ENCODE measurements around the gene TNK1. TPM values are rescaled to one million over a fixed set of nuclear protein-coding genes. Genes with fewer than 3 reads are reported as not detected.

Gene TNK1
- total and polyA plus RNA-seq, 9 of the 15 experiments (the other 6 are each of a cell fraction or from before 2014, with no cell fraction given) = 0.28 to 5.2 (median 2.1) TPM

DNA sequence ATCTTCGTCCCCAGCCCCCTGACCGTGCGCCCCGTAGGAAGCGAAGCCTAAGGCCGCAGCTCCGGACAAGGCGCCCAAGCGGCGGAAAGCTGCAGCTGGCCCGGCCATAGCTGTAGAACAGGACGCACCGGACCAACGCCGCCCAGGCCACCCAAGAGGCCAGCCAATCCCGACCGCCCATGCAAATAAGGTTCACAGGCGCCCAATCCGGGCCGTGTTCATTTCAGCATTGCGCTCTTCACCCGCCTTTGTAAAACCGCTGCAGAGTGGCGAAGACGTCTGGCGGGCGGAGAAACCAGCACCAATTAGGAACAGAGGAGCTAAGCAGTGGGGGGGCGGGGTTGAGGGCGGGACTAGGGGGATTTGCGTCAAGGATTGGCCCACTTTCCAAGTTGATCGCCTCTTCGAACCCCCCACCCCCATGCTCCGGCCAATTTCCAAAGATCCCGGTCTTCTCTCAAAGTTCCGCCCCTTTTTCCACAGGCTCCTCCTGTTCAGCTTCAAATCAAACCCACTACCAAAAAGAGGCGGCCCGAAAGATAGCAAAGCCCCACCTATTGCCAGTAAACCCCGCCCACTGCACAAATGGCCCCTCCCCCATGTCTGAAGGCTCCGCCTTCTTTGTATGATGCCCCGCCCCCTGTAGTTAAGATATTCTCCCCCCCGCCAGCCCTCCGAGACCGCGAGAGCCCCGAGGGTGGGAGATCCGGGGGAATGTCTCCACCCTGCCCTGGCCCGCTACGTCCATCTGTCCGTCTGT is 23.3 kb downstream of the TNK1 start, which contains the start of gene TMEM256 (continued):
- no peak for TF ChIP-seq RBM22 (IDR thresholded peaks at IDR 0.05; ENCODE audit: low read depth, low read length, poor library complexity, severe bottlenecking)
- no peak for TF ChIP-seq SIRT6 (IDR thresholded peaks at IDR 0.05; ENCODE audit: low read depth, low read length)
- no peak for TF ChIP-seq ZNF121 (CRISPR knock-in tag; conservative IDR thresholded peaks at IDR 0.05)
- TF ChIP-seq THRA (IDR thresholded peaks at IDR 0.05) = no peak
- TF ChIP-seq, protein P1, sequence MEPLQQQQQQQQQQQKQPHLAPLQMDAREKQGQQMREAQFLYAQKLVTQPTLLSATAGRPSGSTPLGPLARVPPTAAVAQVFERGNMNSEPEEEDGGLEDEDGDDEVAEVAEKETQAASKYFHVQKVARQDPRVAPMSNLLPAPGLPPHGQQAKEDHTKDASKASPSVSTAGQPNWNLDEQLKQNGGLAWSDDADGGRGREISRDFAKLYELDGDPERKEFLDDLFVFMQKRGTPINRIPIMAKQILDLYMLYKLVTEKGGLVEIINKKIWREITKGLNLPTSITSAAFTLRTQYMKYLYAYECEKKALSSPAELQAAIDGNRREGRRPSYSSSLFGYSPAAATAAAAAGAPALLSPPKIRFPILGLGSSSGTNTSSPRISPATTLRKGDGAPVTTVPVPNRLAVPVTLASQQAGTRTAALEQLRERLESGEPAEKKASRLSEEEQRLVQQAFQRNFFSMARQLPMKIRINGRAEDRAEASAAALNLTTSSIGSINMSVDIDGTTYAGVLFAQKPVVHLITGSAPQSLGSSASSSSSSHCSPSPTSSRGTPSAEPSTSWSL (CRISPR knock-in tag; IDR thresholded peaks at IDR 0.05; ENCODE audit: borderline replicate concordance) = no peak
- TF ChIP-seq, protein P2, sequence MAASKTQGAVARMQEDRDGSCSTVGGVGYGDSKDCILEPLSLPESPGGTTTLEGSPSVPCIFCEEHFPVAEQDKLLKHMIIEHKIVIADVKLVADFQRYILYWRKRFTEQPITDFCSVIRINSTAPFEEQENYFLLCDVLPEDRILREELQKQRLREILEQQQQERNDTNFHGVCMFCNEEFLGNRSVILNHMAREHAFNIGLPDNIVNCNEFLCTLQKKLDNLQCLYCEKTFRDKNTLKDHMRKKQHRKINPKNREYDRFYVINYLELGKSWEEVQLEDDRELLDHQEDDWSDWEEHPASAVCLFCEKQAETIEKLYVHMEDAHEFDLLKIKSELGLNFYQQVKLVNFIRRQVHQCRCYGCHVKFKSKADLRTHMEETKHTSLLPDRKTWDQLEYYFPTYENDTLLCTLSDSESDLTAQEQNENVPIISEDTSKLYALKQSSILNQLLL (CRISPR knock-in tag; IDR thresholded peaks at IDR 0.05; ENCODE audit: borderline replicate concordance) = no peak
- TF ChIP-seq RBM15 (IDR thresholded peaks at IDR 0.05; ENCODE audit: insufficient read depth, low read length) = no peak
- TF ChIP-seq NFIX (CRISPR knock-in tag; IDR thresholded peaks at IDR 0.05; ENCODE audit: low read depth) = no peak
- no peak for TF ChIP-seq CBFA2T2 (conservative IDR thresholded peaks at IDR 0.05)
- TF ChIP-seq NR2F6 (CRISPR knock-in tag; IDR thresholded peaks at IDR 0.05) = no peak
- TF ChIP-seq ZNF274 (IDR thresholded peaks at IDR 0.05; ENCODE audit: borderline replicate concordance, low read depth, low read length) = no peak
- TF ChIP-seq AFF4 (CRISPR knock-in tag; IDR thresholded peaks at IDR 0.05) = peak; percentile 36; the same call in 1 of the 2 replicates
- TF ChIP-seq TEAD4 (IDR thresholded peaks at IDR 0.05; ENCODE audit: low read length) = no peak
- no peak for TF ChIP-seq TEAD4 (CRISPR knock-in tag; IDR thresholded peaks at IDR 0.05; ENCODE audit: borderline replicate concordance)
- no peak for TF ChIP-seq RNF2 (IDR thresholded peaks at IDR 0.05)
- no peak for TF ChIP-seq POLR2H (tag; IDR thresholded peaks at IDR 0.05; ENCODE audit: low read depth)
- TF ChIP-seq MEF2D (tag; conservative IDR thresholded peaks at IDR 0.05; ENCODE audit: low read depth) = no peak
